ENCODE results near the gene EN2.

Gene EN2

GRCh38 chr7:155422599-155423336, 35.2 kb upstream of the EN2 start:
- TF ChIP-seq, protein P1, sequence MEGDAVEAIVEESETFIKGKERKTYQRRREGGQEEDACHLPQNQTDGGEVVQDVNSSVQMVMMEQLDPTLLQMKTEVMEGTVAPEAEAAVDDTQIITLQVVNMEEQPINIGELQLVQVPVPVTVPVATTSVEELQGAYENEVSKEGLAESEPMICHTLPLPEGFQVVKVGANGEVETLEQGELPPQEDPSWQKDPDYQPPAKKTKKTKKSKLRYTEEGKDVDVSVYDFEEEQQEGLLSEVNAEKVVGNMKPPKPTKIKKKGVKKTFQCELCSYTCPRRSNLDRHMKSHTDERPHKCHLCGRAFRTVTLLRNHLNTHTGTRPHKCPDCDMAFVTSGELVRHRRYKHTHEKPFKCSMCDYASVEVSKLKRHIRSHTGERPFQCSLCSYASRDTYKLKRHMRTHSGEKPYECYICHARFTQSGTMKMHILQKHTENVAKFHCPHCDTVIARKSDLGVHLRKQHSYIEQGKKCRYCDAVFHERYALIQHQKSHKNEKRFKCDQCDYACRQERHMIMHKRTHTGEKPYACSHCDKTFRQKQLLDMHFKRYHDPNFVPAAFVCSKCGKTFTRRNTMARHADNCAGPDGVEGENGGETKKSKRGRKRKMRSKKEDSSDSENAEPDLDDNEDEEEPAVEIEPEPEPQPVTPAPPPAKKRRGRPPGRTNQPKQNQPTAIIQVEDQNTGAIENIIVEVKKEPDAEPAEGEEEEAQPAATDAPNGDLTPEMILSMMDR (IDR thresholded peaks at IDR 0.05) = no peak

DNA sequence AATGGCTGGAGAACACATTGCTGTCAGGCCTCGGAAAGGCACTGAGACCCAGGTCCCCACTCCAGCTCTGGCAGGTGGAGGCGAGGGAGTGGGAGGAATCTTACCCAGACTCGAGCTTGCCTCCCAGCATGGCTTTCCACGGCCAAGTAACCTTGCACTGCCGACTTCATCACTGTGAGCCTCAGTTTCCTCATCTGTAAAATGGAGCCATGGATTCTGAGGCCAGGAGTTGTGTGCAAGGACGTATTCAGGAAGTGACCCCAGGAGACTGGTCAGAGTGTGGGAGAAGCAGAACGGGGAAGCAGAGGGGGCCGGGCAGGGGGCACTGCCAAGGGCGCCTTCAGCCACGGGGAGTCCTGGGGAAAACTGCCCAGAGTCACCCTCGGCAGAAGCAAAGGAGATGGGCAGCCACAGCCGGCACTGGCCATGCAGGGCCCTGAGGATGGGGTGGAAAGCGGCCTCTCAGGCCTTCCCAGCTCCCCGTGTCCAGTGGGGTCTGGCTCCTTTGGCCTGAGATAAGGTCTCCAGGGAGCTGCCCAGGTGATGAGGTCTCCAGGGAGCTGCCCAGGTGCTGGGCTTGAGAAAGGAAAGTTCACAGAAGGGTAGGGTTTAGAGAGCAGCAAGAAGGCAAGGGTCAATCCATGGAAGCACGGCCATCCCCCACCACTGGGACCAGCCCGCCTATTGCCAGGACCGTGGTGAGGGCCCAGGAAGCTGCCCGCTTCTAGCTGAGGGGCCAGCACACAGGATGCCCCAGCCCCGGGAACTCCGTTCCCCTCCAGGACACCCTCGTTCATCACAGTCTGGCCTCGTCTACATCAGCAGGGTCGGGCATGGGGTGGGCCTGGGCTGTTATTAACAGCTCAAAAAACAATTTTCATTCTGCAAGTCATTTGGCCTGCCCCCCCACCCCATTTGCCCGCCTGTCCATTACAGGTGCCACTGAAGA, 34.3 kb upstream of the EN2 start:
- TF ChIP-seq, protein P1 (IDR thresholded peaks at IDR 0.05) = no peak

GRCh38 chr7:155424301-155425010, 33.5 kb upstream of the EN2 start:
- TF ChIP-seq, protein P1 (IDR thresholded peaks at IDR 0.05) = no peak

DNA sequence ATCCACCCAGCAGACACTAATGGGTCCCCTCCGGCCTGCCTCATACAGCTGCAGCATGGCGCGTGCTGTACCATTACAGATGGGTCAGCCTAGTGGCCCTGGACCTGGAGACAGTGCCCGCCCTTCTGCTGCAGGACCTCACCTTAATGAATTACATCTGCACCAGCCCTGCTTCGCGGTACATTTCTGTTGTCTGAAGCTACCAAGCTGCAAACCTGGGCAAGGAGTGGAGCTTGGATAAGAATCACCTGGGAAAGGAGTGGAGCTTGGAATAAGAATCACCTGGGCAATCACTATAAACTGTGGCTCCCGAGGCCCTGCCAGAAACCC, 33.0 kb upstream of the EN2 start:
- TF ChIP-seq, protein P1 (IDR thresholded peaks at IDR 0.05) = no peak

DNA sequence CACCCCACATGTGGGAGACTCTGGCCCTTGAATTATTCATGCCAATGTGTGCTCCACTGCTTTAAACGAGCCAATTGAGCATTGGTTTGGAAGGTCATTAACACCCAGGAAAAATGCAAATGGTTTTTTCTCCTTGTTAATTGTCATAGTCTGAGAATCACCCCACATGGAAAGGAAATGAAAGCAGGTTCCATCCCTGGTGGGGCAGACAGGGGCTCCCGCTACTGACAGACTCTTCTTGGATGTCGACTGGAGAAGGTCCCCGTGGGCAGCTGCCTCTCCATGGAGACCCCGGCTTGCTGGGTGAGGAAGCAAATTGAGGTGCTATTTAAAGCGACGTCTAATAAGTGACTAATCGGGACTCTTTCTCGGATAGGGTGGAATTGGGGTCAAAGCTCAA, 32.0 kb upstream of the EN2 start:
- TF ChIP-seq, protein P1 (IDR thresholded peaks at IDR 0.05) = no peak

GRCh38 chr7:155426543-155427410, 31.2 kb upstream of the EN2 start:
- TF ChIP-seq, protein P1 (IDR thresholded peaks at IDR 0.05) = no peak

All from LNCAP (cell line).